Measurements from ENCODE around the gene OR10H2. TPM values are rescaled to one million over a fixed set of nuclear protein-coding genes. Genes with fewer than 3 reads are reported as not detected.

The OR10H2 gene
- total and polyA plus RNA-seq, 2 of the 8 experiments (the other 6 are each of a cell fraction or from before 2014, with no cell fraction given), result not detected

DNA sequence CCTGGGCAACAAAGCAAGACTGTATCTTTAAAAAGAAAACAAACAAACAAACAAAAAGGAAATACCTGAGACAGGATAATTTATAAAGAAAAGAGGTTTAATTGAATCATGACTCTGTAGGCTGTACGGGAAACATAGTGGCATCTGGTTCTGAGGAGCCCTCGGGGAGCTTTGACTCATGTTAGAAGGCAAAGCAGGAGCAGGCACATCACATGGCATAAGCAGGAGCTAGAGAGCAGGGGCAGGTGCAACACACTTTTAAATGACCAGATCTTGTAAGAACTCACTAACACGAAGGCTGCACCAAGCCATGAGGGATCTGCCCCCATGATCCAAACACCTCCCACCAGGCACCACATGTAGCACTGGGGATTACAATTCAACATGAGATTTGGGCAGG is 13.2 kb upstream of the OR10H2 start:
- no peak overlapping the region for H3K4me2 ChIP-seq (ENCODE audit: insufficient read depth in 1 of 2, low read depth in 2 of 2, low read length in 2 of 2)
- no peaks in the 10 kb centered on the region for H4K20me1 ChIP-seq (replicated peaks in 1 of 2; ENCODE audit: control insufficient read depth in 1 of 2, insufficient read depth in 2 of 2, low read length in 2 of 2)
- H3K27me3 ChIP-seq (replicated peaks in 1 of 4; ENCODE audit: control insufficient read depth in 3 of 4, extremely low read depth in 1 of 4, insufficient read depth in 3 of 4, low read length in 3 of 4), result no peaks in the 10 kb centered on the region
- H3K4me3 ChIP-seq (ENCODE audit: extremely low read depth in 1 of 4, insufficient read depth in 2 of 4, low read depth in 3 of 4, low read length in 4 of 4), result no peak overlapping the region
- no peaks in the 10 kb centered on the region for H3K79me1 ChIP-seq (ENCODE audit: low read depth, low read length)
- H2BK120ac ChIP-seq (replicated peaks; ENCODE audit: low read depth, low read length), result no peak overlapping the region
- no peaks in the 10 kb centered on the region for H3K4me1 ChIP-seq (replicated peaks in 1 of 4; ENCODE audit: control insufficient read depth in 3 of 4, insufficient read depth in 4 of 4, low read length in 3 of 4)
- CTCF ChIA-PET (ENCODE audit: partially characterized antibody), result no interaction called here
- H3K18ac ChIP-seq (ENCODE audit: extremely low read depth, low read length), result no peak overlapping the region
- POLR2A ChIA-PET (ENCODE audit: partially characterized antibody), result no interaction called here
- H2AK5ac ChIP-seq (ENCODE audit: low read depth, low read length), result no peak overlapping the region
- no peak overlapping the region for H2BK5ac ChIP-seq (ENCODE audit: low read depth, low read length)
- H3K79me2 ChIP-seq (ENCODE audit: control insufficient read depth in 1 of 2, insufficient read depth in 2 of 2, low read length in 2 of 2), result no peaks in the 10 kb centered on the region
- no peak overlapping the region for H3K4ac ChIP-seq (replicated peaks; ENCODE audit: insufficient read length, low read depth, low read length)
- H3K56ac ChIP-seq (replicated peaks; ENCODE audit: insufficient read length, low read depth, low read length), result no peak overlapping the region
- no peak overlapping the region for H2BK15ac ChIP-seq (ENCODE audit: low read length)
- H3K23me2 ChIP-seq (ENCODE audit: low read depth, low read length), result no peaks in the 10 kb centered on the region
- H4K8ac ChIP-seq (ENCODE audit: extremely low read depth, insufficient read depth, low read length), result no peak overlapping the region
- no peak overlapping the region for H2BK20ac ChIP-seq (ENCODE audit: low read length)
- FAIRE-seq, result no peak
- no peak for DNase-seq (ENCODE audit: low read depth in 1 of 2, low spot score in 2 of 2)
- H2BK12ac ChIP-seq (ENCODE audit: low read depth, low read length), result no peak overlapping the region
- no peak overlapping the region for H3K27ac ChIP-seq (ENCODE audit: low read depth, low read length)
- 57% methylated on average over 3 of the region's 3 CpGs; no CpG with 5 or more reads in 1 of the 2 experiments for WGBS, 2 experiments (ENCODE audit: extremely low coverage in 1 of 2, insufficient coverage in 1 of 2, insufficient read length in 1 of 2, insufficient replicate concordance in 2 of 2, low coverage in 1 of 2, low lambda C conversion rate in 2 of 2, missing lambda C conversion rate in 1 of 2)
- H3K9ac ChIP-seq (replicated peaks in 1 of 4; ENCODE audit: extremely low read depth in 1 of 4, low read depth in 3 of 4, low read length in 3 of 4), result no peak overlapping the region
- H3K14ac ChIP-seq (ENCODE audit: insufficient read length), result no peak overlapping the region
- no peak overlapping the region for H3K23ac ChIP-seq (ENCODE audit: insufficient read length)
- H2AFZ ChIP-seq (ENCODE audit: low read length), result no peak overlapping the region
- no peaks in the 10 kb centered on the region for H3K36me3 ChIP-seq (ENCODE audit: control insufficient read depth in 2 of 4, insufficient read depth in 4 of 4, low read length in 3 of 4)
- no peak overlapping the region for H4K91ac ChIP-seq (replicated peaks; ENCODE audit: insufficient read length, low read length)
- peaks cover 61 to 64% of the 10 kb centered on the region in 2 experiments for H3K9me3 ChIP-seq (ENCODE audit: insufficient read depth in 2 of 2, low read depth in 1 of 2, low read length in 1 of 2)
- no peak overlapping the region for H4K5ac ChIP-seq (ENCODE audit: insufficient read length, low read depth, low read length)
- no peak for TF ChIP-seq SIX5 (IDR thresholded peaks at IDR 0.05; ENCODE audit: low read depth, low read length)
- TF ChIP-seq RBBP5 (IDR thresholded peaks at IDR 0.05; ENCODE audit: borderline replicate concordance, low read depth, low read length), result no peak
- TF ChIP-seq EGR1 (IDR thresholded peaks at IDR 0.05; ENCODE audit: borderline replicate concordance, low read depth, low read length), result no peak
- TF ChIP-seq, protein P1, sequence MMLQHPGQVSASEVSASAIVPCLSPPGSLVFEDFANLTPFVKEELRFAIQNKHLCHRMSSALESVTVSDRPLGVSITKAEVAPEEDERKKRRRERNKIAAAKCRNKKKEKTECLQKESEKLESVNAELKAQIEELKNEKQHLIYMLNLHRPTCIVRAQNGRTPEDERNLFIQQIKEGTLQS (IDR thresholded peaks at IDR 0.05; ENCODE audit: insufficient read depth, low read depth, low read length), result no peak
- no peak for TF ChIP-seq NANOG (IDR thresholded peaks at IDR 0.05; ENCODE audit: insufficient read depth, low read depth, low read length, poor library complexity, severe bottlenecking)
- TF ChIP-seq MAFK (IDR thresholded peaks at IDR 0.05; ENCODE audit: low read depth, low read length), result no peak
- no peak for TF ChIP-seq ZNF274 (IDR thresholded peaks at IDR 0.05; ENCODE audit: borderline replicate concordance, extremely low read depth, low read length)
- no peak for TF ChIP-seq HDAC2 (IDR thresholded peaks at IDR 0.05; ENCODE audit: borderline replicate concordance in 1 of 2, low read depth in 2 of 2, low read length in 2 of 2)
- no peak for TF ChIP-seq KDM1A (IDR thresholded peaks at IDR 0.05; ENCODE audit: borderline replicate concordance, low read length)
- no peak for TF ChIP-seq CREB1 (IDR thresholded peaks at IDR 0.05)
- no peak for TF ChIP-seq PHF8 (conservative IDR thresholded peaks at IDR 0.05; ENCODE audit: low read depth, low read length)
- no peak for TF ChIP-seq GABPA (IDR thresholded peaks at IDR 0.05; ENCODE audit: borderline replicate concordance, insufficient read depth, low read length)
- TF ChIP-seq RXRA (IDR thresholded peaks at IDR 0.05; ENCODE audit: insufficient read depth, low read depth, low read length), result no peak
- TF ChIP-seq EP300 (IDR thresholded peaks at IDR 0.05; ENCODE audit: borderline replicate concordance in 1 of 2, low read depth in 2 of 2, low read length in 2 of 2), result no peak

Measured in H1 (cell line).